HG02610 (cell line): ENCODE measurements around the gene LMTK2.

Experiments
- ATAC-seq: cut with Tn5 transposase; IDR thresholded peaks from one replicate; pipeline ENCODE4 v1.9.1; 2021; ENCODE audit warnings: mild to moderate bottlenecking, moderate library complexity; ENCODE audit not compliant: unreplicated experiment

LMTK2 gene

GRCh38 chr7:98106647-98107312 lies at the start of gene LMTK2:
LMTK2 (plus strand) TSS chr7:98106862; CDS start chr7:98107178, 316 bp downstream.
- peak; percentile 100 for ATAC-seq

GRCh38 chr7:98057157-98057556 lies 49.5 kb upstream of the LMTK2 start:
- no peak for ATAC-seq

- ATAC-seq = no peak
Observed at GRCh38 chr7:98058186-98058585, 48.5 kb upstream of the LMTK2 start.

DNA sequence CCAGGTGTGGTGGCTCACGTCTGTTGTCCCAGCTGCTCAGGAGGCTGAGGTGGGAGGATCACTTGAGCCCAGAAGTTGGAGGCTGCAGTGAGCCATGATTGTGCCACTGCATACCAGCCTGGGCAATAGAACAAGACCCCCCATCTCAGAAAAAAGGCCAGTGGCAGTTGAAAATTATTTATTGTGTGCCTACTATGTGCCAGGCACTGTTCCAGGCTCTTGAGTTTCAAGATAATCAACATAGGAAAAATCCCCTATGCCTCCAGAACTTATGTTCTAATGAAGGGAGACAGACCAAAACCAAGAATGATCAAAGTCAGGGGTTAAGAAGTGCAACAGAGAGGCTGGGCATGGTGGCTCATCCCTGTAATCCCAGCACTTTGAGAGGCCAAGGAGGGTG lies 42.4 kb upstream of the LMTK2 start:
- no peak for ATAC-seq

- ATAC-seq = no peak
Observed at GRCh38 chr7:98066208-98066607, 40.5 kb upstream of the LMTK2 start.

- ATAC-seq = no peak
Observed at GRCh38 chr7:98066934-98067507, 39.6 kb upstream of the LMTK2 start.

DNA sequence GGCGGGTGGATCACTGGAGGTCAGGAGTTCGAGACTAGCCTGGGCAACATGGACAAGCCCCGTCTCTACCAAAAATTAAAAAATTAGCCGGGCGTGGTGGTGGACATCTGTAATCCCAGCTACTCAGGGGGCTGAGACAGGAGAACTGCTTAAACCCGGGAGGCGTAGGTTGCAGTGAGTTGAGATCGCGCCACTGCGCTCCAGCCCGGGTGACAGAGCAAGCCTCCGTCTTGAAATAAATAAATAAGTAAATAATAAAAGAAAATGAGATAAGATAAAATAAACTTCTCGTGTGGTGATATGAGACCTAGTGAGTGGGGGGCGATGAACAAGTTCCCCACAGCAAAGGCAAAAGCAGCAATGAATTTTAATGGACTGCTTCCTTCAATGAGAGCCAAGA lies 33.6 kb upstream of the LMTK2 start:
- no peak for ATAC-seq

- no peak for ATAC-seq
Observed at GRCh38 chr7:98075801-98076200, 30.9 kb upstream of the LMTK2 start.

GRCh38 chr7:98077762-98078161 lies 28.9 kb upstream of the LMTK2 start:
- no peak for ATAC-seq

- ATAC-seq = no peak
Observed at GRCh38 chr7:98078197-98078870, 28.3 kb upstream of the LMTK2 start.

GRCh38 chr7:98079891-98080648 lies 26.6 kb upstream of the LMTK2 start:
- ATAC-seq = no peak

DNA sequence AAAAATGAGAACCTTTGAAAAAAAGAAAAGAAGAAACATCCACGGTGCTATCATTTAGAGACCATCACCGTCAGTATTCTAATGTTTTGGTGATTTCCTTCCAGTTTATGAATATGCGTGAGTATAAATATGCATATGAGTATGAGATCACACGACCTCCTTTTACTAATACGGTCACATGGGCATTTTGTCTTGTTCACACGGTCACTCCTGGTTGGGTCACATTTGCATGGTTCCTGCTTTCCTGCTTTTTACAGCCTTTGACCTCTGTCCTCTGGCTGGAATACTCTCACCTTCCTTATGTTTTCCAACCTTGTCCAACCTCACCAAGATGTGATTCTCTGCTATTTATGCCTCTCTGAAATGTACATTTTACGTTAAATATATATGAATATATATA lies 25.3 kb upstream of the LMTK2 start:
- no peak for ATAC-seq

DNA sequence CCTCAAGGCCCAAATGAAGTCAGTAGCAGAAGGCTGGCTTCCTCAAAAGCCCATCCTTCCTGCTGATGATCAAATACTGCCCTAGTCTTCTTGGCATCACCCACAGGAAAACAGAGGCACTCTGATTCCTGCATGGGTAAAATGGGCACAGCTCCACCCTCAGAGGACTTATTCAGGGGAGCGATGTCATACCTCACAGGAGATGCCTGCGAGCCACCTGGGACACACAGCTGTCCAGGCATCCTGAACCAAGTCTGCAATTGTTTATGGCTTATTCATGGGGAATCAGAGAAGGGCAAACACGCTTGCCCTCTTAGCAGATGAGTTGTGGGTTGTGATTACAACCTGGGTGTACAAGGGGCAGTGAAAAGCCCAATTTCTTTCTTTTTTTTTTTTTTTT lies 22.0 kb upstream of the LMTK2 start:
- no peak for ATAC-seq

DNA sequence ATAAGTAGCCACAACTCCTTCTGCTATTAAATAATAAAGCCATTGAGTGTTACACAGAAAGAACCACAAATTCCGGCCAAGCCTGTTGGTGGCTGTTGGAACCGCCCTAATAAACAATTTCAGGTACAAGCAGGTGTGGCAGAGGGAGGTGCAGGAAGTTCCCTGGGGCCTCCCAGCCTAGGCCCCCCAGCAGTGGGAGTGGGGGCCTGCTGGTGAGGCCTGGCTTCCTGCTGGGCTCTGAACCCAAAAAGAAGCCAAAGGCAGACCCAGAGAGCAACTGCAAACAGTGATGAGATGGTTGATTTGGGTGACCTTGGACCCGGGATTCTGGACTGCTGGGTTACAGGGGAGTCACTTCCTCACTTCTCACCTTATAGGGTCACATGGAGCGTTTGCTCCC lies 21.0 kb upstream of the LMTK2 start:
- ATAC-seq = no peak

DNA sequence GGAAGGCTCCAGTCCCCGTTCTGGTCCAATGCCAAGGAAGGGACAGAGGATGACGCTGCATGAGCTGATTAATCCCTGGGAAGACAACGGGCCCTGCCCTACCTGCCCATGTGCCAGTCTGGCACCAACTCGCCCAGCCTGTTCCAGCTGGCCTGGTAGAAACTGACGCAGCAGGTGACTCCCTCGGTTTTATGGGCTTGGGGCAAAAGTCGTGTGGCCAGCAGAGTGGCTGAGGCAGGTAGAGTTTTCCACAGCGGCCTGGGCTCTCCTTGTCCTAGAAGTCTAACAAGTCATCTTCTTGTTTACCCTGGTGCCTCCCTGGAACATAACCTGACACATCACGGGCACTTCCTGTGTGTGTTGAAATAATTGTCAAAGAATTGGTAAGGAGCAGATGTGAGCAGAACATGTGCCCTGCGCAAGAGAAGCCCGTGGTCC lies 20.4 kb upstream of the LMTK2 start:
- no peak for ATAC-seq

DNA sequence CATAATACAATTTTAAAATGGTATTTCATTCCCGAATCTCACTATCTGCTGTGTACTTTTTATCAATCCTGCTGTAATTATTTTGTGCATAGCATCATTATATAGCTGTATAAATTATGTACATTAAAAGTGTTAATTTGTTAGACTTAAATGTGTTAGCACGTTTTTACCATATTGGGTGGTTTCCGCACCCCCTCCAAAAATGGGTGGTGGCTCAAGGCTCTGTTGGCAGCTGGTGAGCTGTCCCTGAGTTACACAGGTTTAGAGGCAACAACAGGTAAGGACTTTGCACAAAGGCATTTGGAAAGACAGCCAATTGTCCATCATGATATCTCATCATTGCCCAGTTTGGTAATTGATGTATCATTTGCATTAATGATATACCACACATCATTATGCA lies 18.6 kb upstream of the LMTK2 start:
- ATAC-seq = no peak

DNA sequence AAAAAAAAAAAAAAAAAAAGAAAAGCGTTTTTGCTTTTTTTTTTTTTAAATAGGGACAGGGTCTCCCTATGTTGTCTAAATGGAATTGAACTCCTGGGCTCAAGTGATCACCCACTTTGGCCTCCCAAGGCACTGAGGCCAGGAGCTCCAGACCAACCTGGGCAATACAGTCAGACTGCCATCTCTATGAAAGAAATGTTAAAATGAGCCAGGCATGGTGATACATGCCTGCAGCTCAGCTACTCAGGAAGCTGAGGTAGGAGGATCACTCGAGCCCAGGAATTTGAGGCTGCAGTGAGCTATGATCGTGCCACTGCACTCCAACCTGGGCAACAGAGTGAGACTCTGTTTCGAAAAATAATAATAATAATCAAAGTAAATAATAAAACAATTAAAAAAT lies 16.5 kb upstream of the LMTK2 start:
- no peak for ATAC-seq

DNA sequence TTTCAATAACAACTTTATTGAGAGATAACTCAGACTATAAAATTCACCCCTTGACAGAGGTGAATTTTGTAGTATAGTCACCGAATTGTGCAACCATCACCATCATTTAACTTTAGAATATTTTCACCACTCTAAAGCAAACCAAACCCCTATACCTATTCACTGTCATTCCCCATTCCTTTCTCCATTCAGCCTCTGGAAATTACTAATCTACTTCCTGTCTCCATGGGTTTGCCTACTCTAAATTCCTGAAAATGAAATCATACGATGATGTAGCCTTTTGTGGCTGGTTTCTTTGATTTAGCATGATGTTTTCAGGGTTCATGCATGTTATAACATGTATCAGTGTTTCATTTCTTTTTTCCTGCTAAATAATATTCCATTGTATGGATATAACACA lies 15.6 kb upstream of the LMTK2 start:
- ATAC-seq = no peak

GRCh38 chr7:98091523-98091922 lies 15.1 kb upstream of the LMTK2 start:
- ATAC-seq = no peak

DNA sequence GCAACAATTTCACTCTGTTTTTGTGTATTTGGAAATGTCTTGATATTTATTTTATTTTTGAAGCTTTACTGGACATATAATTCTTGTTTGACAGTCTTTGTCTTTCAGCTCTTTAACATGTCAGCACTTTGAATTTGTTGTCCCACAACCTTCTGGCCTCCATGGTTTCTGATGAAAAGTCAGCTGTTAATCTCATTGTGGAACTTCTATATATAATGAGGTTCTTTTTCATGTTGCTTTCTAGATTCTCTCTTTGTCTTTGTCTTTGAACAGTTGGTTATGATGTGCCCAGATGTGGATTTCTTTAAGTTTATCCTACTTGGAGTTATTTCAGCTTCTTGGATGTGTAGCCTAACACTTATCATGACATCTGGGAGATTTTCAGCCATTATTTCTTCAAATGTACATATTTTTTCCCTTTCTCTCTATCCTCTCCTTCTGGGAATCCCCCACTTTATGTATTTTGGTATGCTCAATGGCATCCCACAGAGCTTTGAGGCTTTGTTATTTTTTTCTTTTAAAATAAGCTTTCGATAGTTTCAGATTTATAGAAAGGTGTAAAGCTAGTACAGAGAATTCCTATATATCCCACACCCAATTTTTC lies 9.5 kb upstream of the LMTK2 start:
- ATAC-seq = no peak

- ATAC-seq = no peak
Observed at GRCh38 chr7:98100088-98100487, 6.6 kb upstream of the LMTK2 start.
